Psoas muscle (tissue), 8 donors: ENCODE measurements around the gene FOXP1. TPM values are rescaled to one million over a fixed set of nuclear protein-coding genes. Genes with fewer than 3 reads are reported as not detected.

Source experiments
- ATAC-seq, 4 donors: fragments of 200-7000 bp; cut with Tn5 transposase; one replicate each; pipeline ENCODE4 v1.9.1; 2020; ENCODE audit warnings: moderate library complexity in 3 of 4, mild to moderate bottlenecking in 2 of 4
- DNase-seq, 2 donors: peaks; one replicate each; pipeline ENCODE4 v3.0.0-alpha.2; 2020
- H3K27ac ChIP-seq: fragments of 200-600 bp; one replicate; pipeline ENCODE4 v1.8.0; 2022
- H3K27me3 ChIP-seq, 3 donors: fragments of 200-600 bp in 1 of 3; one replicate each; pipeline versions ENCODE4 v1.6.1 to v1.8.0; 2013 to 2022; ENCODE audit warnings: low read length in 2 of 3, mild to moderate bottlenecking in 2 of 3, moderate library complexity in 1 of 3; ENCODE audit not compliant: insufficient read depth in 3 of 3
- H3K36me3 ChIP-seq, 2 donors: fragments of 200-600 bp in 1 of 2; one replicate each; pipeline versions ENCODE4 v1.6.1 to v1.8.0; 2013 to 2022; ENCODE audit warnings: low read depth in 1 of 2, mild to moderate bottlenecking in 1 of 2, moderate library complexity in 1 of 2; ENCODE audit not compliant: insufficient read depth in 1 of 2
- H3K4me1 ChIP-seq: fragments of 200-600 bp; one replicate; pipeline ENCODE4 v1.8.0; 2022
- H3K4me3 ChIP-seq: fragments of 200-600 bp; one replicate; pipeline ENCODE4 v1.8.0; 2022; ENCODE audit warnings: mild to moderate bottlenecking
- H3K9me3 ChIP-seq: fragments of 200-600 bp; one replicate; pipeline ENCODE4 v1.8.0; 2022
- WGBS, 3 donors: extraction: QIAGEN DNeasy Blood & Tissue Kit; methylation state at CpG; one replicate each; pipeline versions ENCODE4 v1.1.6 to v1.1.7; 2013; 5-methylcytosine and 5-hydroxymethylcytosine counted together
- intact Hi-C, 2 donors: fragments of 100-400 bp; cut with DNase I; formaldehyde crosslinking; loops; one replicate each; pipeline versions ENCODE4 v1.11.0 to v1.14.2; 2022
- polyA plus RNA-seq, 3 donors: library from polyadenylated mRNA; stranded (reverse); fragments of 200-250 nt; gene quantifications; one replicate each; pipeline ENCODE4 v1.2.3, GENCODE V29; 2013
- total RNA-seq, 4 donors: library from RNA; stranded (reverse); fragmentation: NEBNext Ultra II Directional in 2 of 4; extraction: Animal tissue kit (Norgen Biotek cat#: 25700) in 2 of 4; gene quantifications; one replicate each; pipeline versions ENCODE4 v1.2.1 to v1.2.4, GENCODE V29; 2021 to 2023
- TF ChIP-seq, protein P1 (sequence below): fragments of 200-600 bp; IDR thresholded peaks from one replicate; pipeline ENCODE4 v1.8.0; 2022; ENCODE audit warnings: antibody characterized with exemption
- donor health status: healthy with polysubstance abuse.
- donor health status: DM: no; HTN: no; CAD: no; lungs with moderate emphysema.
- donor health status: Bipolar disorder and iron deficiency.
- donor health status: healthy.
- donor health status: DM: yes; HTN: yes; CAD: no.
- donor health status: DM: no; HTN: no; CAD: no.
- donor health status: DM: no; HTN: no; CAD: no.
- donor health status: DM: yes; HTN: yes; CAD: no.

FOXP1 gene
- total and polyA plus RNA-seq, 7 donors, result 2.6 to 26.4 (median 15.4) TPM

DNA sequence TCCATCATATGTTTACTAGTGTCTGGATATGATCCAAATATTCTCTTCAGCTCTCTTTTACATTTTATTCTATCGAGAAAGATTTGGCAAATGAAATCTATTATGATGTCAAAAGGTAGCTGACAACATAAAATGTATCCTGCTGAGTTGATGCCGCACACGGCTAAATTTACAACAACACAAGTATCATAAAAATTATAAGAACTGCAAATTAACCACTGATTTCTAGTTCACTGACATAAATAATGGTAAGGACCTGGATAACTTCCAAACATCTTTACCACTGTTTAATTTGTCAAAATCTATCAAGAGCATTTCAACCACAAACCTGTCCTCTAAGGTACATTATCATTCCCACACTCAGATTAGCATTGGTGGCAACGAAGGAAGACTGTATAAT lies 244.5 kb downstream of the FOXP1 start:
- ATAC-seq (no peak), DNase-seq (no peak)
- Histone ChIP-seq H3K9me3 (peaks cover 9% of the 10 kb centered on the region), H3K4me3 (no peak overlapping the region), H3K27ac (no peak overlapping the region), H3K27me3 (no peaks in the 10 kb centered on the region), H3K36me3 (no peaks in the 10 kb centered on the region), H3K4me1 (no peaks in the 10 kb centered on the region)
- intact Hi-C loops, result no loop called here
- 82 to 86% (median 83%) methylated on average over 4 of the region's 4 CpGs for WGBS, 3 donors
- TF ChIP-seq, protein P1, sequence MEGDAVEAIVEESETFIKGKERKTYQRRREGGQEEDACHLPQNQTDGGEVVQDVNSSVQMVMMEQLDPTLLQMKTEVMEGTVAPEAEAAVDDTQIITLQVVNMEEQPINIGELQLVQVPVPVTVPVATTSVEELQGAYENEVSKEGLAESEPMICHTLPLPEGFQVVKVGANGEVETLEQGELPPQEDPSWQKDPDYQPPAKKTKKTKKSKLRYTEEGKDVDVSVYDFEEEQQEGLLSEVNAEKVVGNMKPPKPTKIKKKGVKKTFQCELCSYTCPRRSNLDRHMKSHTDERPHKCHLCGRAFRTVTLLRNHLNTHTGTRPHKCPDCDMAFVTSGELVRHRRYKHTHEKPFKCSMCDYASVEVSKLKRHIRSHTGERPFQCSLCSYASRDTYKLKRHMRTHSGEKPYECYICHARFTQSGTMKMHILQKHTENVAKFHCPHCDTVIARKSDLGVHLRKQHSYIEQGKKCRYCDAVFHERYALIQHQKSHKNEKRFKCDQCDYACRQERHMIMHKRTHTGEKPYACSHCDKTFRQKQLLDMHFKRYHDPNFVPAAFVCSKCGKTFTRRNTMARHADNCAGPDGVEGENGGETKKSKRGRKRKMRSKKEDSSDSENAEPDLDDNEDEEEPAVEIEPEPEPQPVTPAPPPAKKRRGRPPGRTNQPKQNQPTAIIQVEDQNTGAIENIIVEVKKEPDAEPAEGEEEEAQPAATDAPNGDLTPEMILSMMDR, result no peak

DNA sequence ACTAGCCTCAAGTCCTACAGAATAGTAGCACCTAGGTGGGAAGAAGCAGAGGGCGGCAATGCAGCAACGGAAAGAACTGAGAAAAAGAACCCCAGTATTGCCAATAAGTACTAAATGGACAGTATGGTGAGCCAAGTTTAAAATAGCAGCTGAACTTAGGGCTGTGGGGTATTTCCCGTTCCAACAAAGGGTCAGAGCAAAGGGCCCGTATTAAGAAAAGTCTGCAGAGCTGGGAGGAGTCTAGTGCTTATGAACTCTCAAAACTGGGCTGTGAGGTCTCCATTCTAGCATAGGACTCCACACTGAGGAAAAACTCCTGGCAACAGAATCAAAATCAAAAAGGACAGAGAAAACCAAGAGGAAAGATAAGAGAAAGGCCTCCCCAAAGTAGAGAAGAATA lies 250.7 kb downstream of the FOXP1 start:
- ATAC-seq, result no peak

DNA sequence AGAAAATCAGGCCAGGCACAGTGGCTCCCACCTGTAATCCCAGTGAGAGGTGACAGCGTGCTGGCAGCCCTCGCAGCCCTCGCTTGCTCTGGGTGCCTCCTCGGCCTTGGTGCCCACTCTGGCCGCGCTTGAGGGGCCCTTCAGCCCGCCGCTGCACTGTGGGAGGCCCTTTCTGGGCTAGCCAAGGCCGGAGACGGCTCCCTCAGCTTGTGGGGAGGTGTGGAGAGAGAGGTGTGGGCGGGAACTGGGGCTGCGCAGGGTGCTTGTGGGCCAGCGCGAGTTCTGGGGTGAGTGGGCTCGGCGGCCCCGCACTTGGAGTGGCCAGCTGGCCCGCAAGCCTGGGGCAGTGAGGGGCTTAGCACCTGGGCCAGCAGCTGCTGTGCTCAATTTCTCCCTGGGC lies 252.6 kb downstream of the FOXP1 start:
- TF ChIP-seq, protein P1, result no peak
- no peak overlapping the region for H3K4me3 ChIP-seq
- DNase-seq, result no peak
- no peaks in the 10 kb centered on the region for H3K36me3 ChIP-seq
- H3K9me3 ChIP-seq, result no peaks in the 10 kb centered on the region
- H3K27me3 ChIP-seq, result no peaks in the 10 kb centered on the region
- ATAC-seq, result no peak
- no peaks in the 10 kb centered on the region for H3K4me1 ChIP-seq
- H3K27ac ChIP-seq, result no peak overlapping the region
- WGBS, 3 donors, result 95 to 100% (median 99%) methylated on average over 11 to 18 of the region's 18 CpGs
- intact Hi-C loops, result no loop called here

More for the DNA sequence above, 250.7 kb downstream of the FOXP1 start:
- no peaks in the 10 kb centered on the region for H3K9me3 ChIP-seq
- H3K4me1 ChIP-seq, result no peaks in the 10 kb centered on the region
- no peak for DNase-seq
- TF ChIP-seq, protein P1, result no peak
- H3K27me3 ChIP-seq, result no peaks in the 10 kb centered on the region
- H3K4me3 ChIP-seq, result no peak overlapping the region
- intact Hi-C loops, result no loop called here
- 57 to 84% (median 71%) methylated on average over 4 of the region's 4 CpGs for WGBS, 3 donors
- H3K36me3 ChIP-seq, result no peaks in the 10 kb centered on the region
- no peak overlapping the region for H3K27ac ChIP-seq

DNA sequence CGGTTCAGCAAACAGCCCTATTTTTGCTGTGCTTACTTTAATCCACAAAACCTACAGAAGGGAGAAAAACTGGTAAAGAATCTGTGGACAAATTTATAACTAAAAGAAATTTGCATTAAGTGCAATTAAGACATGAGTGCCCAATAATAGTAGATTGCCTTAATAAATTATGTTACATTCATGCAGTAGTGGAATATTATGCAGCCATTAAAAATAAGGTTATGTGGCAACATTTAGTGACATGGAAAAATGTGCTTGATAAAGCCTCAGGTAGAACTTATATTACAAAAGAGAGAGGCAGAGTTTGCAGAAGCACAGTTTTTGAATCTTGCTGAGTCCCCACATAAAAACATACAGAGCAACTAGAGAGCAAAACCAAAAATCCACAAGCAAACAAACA lies 253.0 kb downstream of the FOXP1 start:
- DNase-seq, result no peak
- no peak overlapping the region for H3K4me3 ChIP-seq
- ATAC-seq, result no peak
- no peaks in the 10 kb centered on the region for H3K27me3 ChIP-seq
- no peaks in the 10 kb centered on the region for H3K36me3 ChIP-seq
- WGBS, 3 donors, result 97 to 100% (median 100%) methylated on average over 1 of the region's 1 CpG
- no peaks in the 10 kb centered on the region for H3K4me1 ChIP-seq
- H3K9me3 ChIP-seq, result no peaks in the 10 kb centered on the region
- TF ChIP-seq, protein P1, result no peak
- intact Hi-C loops, result no loop called here
- no peak overlapping the region for H3K27ac ChIP-seq

DNA sequence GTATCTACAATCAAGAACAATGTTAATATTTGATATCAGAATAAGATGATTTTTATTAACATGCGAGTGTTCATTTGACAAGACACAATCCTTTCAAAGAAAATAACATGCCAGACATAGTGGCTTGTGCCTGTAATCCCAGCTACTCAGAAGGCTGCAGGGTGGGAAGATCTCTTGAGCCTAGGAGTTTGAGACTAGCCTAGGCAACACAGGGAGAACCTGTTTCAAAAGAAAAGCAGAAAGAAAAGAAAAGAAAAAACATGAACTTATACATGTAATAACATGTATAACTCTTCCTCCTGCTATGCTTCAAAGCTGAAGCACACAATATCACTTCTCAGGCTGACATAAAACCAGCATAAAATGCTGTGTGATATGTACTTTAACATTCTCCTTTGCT lies 253.7 kb downstream of the FOXP1 start:
- Histone ChIP-seq H3K4me3 (no peak overlapping the region), H3K4me1 (no peaks in the 10 kb centered on the region), H3K9me3 (no peaks in the 10 kb centered on the region), H3K27ac (no peak overlapping the region), H3K27me3 (no peaks in the 10 kb centered on the region), H3K36me3 (no peaks in the 10 kb centered on the region)
- TF ChIP-seq, protein P1, result no peak
- ATAC-seq (no peak), DNase-seq (no peak)
- intact Hi-C loops, result no loop called here
- WGBS, 3 donors, result 98 to 100% (median 100%) methylated on average over 1 of the region's 1 CpG
